ENCODE data around the gene PPP5C.

DNA sequence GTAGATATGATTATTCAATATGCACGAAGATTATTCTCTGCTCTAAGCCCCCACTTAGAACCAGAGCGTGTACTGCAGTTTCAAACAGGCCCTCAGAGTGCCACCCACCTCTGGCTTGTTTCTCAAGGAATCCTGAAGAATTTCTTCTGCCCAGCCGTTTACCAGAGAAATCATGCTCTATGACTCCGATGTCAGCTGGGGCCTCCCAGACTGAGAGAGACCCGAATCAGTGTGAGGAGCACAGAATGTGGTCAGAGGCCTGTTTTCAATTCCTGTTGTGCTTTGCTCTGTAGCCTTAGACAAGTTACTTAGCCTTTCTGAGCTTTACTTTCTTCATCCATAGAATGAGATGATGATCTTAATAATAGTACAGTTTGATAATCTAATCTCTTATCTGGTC lies 76.3 kb downstream of the PPP5C start:
- TF ChIP-seq, protein P1, sequence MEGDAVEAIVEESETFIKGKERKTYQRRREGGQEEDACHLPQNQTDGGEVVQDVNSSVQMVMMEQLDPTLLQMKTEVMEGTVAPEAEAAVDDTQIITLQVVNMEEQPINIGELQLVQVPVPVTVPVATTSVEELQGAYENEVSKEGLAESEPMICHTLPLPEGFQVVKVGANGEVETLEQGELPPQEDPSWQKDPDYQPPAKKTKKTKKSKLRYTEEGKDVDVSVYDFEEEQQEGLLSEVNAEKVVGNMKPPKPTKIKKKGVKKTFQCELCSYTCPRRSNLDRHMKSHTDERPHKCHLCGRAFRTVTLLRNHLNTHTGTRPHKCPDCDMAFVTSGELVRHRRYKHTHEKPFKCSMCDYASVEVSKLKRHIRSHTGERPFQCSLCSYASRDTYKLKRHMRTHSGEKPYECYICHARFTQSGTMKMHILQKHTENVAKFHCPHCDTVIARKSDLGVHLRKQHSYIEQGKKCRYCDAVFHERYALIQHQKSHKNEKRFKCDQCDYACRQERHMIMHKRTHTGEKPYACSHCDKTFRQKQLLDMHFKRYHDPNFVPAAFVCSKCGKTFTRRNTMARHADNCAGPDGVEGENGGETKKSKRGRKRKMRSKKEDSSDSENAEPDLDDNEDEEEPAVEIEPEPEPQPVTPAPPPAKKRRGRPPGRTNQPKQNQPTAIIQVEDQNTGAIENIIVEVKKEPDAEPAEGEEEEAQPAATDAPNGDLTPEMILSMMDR (conservative IDR thresholded peaks at IDR 0.05; ENCODE audit: low read length) = no peak
- no peak for TF ChIP-seq EZH2phosphoT487 (IDR thresholded peaks at IDR 0.05; ENCODE audit: borderline replicate concordance, low read depth, low read length)

All from OCI-LY7 (cell line).